GM12878 (cell line): ENCODE results near the gene IL1R2. TPM values are rescaled to one million over a fixed set of nuclear protein-coding genes. Genes with fewer than 3 reads are reported as not detected.

Source experiments
- BCLAF1 ChIP-seq: fragments of 450-650 bp; IDR thresholded peaks from 2 replicates; pipeline ENCODE4 v1.6.1; 2017; ENCODE audit warnings: antibody characterized with exemption, mild to moderate bottlenecking, moderate library complexity
- KDM1A ChIP-seq: fragments of 200-600 bp; sonication (generic); IDR thresholded peaks from 2 replicates; pipeline ENCODE4 v1.6.1; 2016; ENCODE audit warnings: borderline replicate concordance
- NRF1 ChIP-seq: conservative IDR thresholded peaks from 2 replicates; pipeline ENCODE4 v1.6.1; 2011; ENCODE audit warnings: mild to moderate bottlenecking, low read depth, low read length, improper control_type of control experiment
- POLR2A ChIP-seq: IDR thresholded peaks from 2 replicates; pipeline ENCODE4 v1.6.1; 2011; ENCODE audit warnings: low read depth, mild to moderate bottlenecking, low read length
- ZBTB40 ChIP-seq: fragments of 450-650 bp; IDR thresholded peaks from 2 replicates; pipeline ENCODE4 v1.6.1; 2016; ENCODE audit warnings: mild to moderate bottlenecking, moderate library complexity, borderline replicate concordance
- polyA plus RNA-seq, 11 experiments: library from polyadenylated mRNA; depleted of rRNA in 4 of 11; unstranded in 6 of 11; stranded (reverse) in 5 of 11; fragments of >200 nt; fragmentation: Nextera tagmentation in 4 of 11; fragmentation: Illumina TruSeq in 1 of 11; extraction: Ambion mirVana in 4 of 11; extraction: Trizol in 1 of 11; gene quantifications; 1 replicate in 1 of 11; 2 replicates in 10 of 11; pipeline versions ENCODE4 v1.2.1 to v1.2.3, GENCODE V29; 2011 to 2016; ENCODE audit warnings: inconsistent platforms in 2 of 11, missing spikeins in 2 of 11, low read depth in 1 of 11
- total RNA-seq, 4 experiments: library from RNA; depleted of rRNA in 3 of 4; stranded (reverse); fragments of >200 nt in 3 of 4; fragmentation: Illumina TruSeq in 1 of 4; extraction: Trizol in 1 of 4; gene quantifications; 2 replicates each; pipeline versions ENCODE4 v1.2.1 to v1.2.3, GENCODE V29; 2013 to 2021

IL1R2 gene
- total and polyA plus RNA-seq, 10 of the 15 experiments (the other 5 are each of a cell fraction or from before 2014, with no cell fraction given), result 0.44 to 6.4 (median 0.62) TPM

- no peak for TF ChIP-seq NRF1
- TF ChIP-seq KDM1A, result no peak
- no peak for TF ChIP-seq POLR2A
- no peak for TF ChIP-seq BCLAF1
- no peak for TF ChIP-seq ZBTB40
These were observed 28.9 kb downstream of the IL1R2 start (continued) for GRCh38 chr2:102020596-102021170.
